A549 (cell line): ENCODE measurements around the gene DLX5. TPM values are rescaled to one million over a fixed set of nuclear protein-coding genes. Genes with fewer than 3 reads are reported as not detected.

Source experiments
- ATAC-seq, 2 experiments: fragments of 200-7000 bp in 1 of 2; fragments of >200 bp in 1 of 2; cut with Nextera tagmentation in 1 of 2; cut with Tn5 transposase in 1 of 2; 3 replicates each; pipeline versions ENCODE4 v1.8.0 to v1.9.1; 2018 to 2020; ENCODE audit warnings: mild to moderate bottlenecking in 1 of 2, moderate library complexity in 1 of 2
- CTCF ChIA-PET: fragments of 300-600 bp; sonication (Branson Sonifier 250); formaldehyde crosslinking; extraction: SDS; loops from one replicate; lab custom pipeline; 2021; ENCODE audit warnings: antibody characterized with exemption, inconsistent platforms; lab: Yijun Ruan, JAX
- POLR2A ChIA-PET: fragments of 350-600 bp; formaldehyde crosslinking; extraction: SDS; loops from one replicate; lab custom pipeline; 2021; ENCODE audit warnings: antibody characterized with exemption, inconsistent platforms; lab: Yijun Ruan, JAX
- DNase-seq, 2 experiments: peaks; one replicate each; pipeline versions ENCODE4 v3.0.0 to v3.0.0-alpha.2; 2011 to 2016; ENCODE audit warnings: low read depth in 1 of 2, low spot score in 1 of 2
- FAIRE-seq: peaks from 2 replicates; lab custom pipeline; 2011; peaks lifted over from hg19 to GRCh38; lab: Jason Lieb, UNC
- H3K27ac ChIP-seq, 2 experiments: fragments of >200 bp; sonication (Bioruptor Twin); formaldehyde crosslinking; 3 replicates each; pipeline ENCODE4 v1.5.1; 2016 to 2017
- H3K4me1 ChIP-seq: fragments of >200 bp; sonication (Bioruptor Twin); formaldehyde crosslinking; 3 replicates; pipeline ENCODE4 v1.6.1; 2016
- H3K4me2 ChIP-seq: fragments of >200 bp; sonication (Bioruptor Twin); formaldehyde crosslinking; 3 replicates; pipeline ENCODE4 v1.6.1; 2016
- H3K4me3 ChIP-seq: fragments of >200 bp; sonication (Bioruptor Twin); formaldehyde crosslinking; 3 replicates; pipeline ENCODE4 v1.5.1; 2016
- H3K9me3 ChIP-seq: fragments of >200 bp; sonication (Bioruptor Twin); formaldehyde crosslinking; 3 replicates; pipeline ENCODE4 v1.6.1; 2016
- CBX8 ChIP-seq: fragments of 200-600 bp; sonication (generic); IDR thresholded peaks from 2 replicates; pipeline ENCODE4 v1.6.1; 2016
- CHD4 ChIP-seq: fragments of 200-600 bp; sonication (generic); IDR thresholded peaks from 2 replicates; pipeline ENCODE4 v1.6.1; 2016; ENCODE audit warnings: antibody characterized with exemption, mild to moderate bottlenecking, borderline replicate concordance
- CTCF ChIP-seq: fragments of >200 bp; sonication (Bioruptor Twin); formaldehyde crosslinking; IDR thresholded peaks from 3 replicates; pipeline ENCODE4 v1.5.1; 2016
- EHF ChIP-seq: fragments of 250-450 bp; sonication (Bioruptor Pico); IDR thresholded peaks from 2 replicates; pipeline ENCODE4 v1.5.0; 2020; ENCODE audit warnings: mild to moderate bottlenecking
- FOSL2 ChIP-seq, 2 experiments: fragments of 450-650 bp in 1 of 2; fragments of >200 bp in 1 of 2; sonication (Bioruptor Twin) in 1 of 2; formaldehyde crosslinking; IDR thresholded peaks; 2 replicates each; pipeline versions ENCODE4 v1.5.0 to v1.6.1; 2016 to 2020; ENCODE audit warnings: mild to moderate bottlenecking in 1 of 2, moderate library complexity in 1 of 2
- FOXS1 ChIP-seq: fragments of 250-450 bp; sonication (Bioruptor Pico); IDR thresholded peaks from 2 replicates; pipeline ENCODE4 v1.5.0; 2020; ENCODE audit warnings: mild to moderate bottlenecking, moderate library complexity
- HES2 ChIP-seq: fragments of >200 bp; sonication (Bioruptor Twin); formaldehyde crosslinking; IDR thresholded peaks from 2 replicates; pipeline ENCODE4 v1.6.1; 2016
- HOXB13 ChIP-seq: fragments of 250-450 bp; sonication (Bioruptor Pico); IDR thresholded peaks from 2 replicates; pipeline ENCODE4 v1.5.0; 2020; ENCODE audit warnings: low read depth, mild to moderate bottlenecking, moderate library complexity
- MAFK ChIP-seq: fragments of 450-650 bp; IDR thresholded peaks from 2 replicates; pipeline ENCODE4 v1.6.1; 2014; ENCODE audit not compliant: partially characterized antibody
- NFE2L2 ChIP-seq: fragments of 150-350 bp; conservative IDR thresholded peaks from 2 replicates; pipeline ENCODE4 v1.6.1; 2014; ENCODE audit warnings: low read length
- NPAS2 ChIP-seq: fragments of 250-450 bp; sonication (Bioruptor Pico); IDR thresholded peaks from 2 replicates; pipeline ENCODE4 v1.8.0; 2022; ENCODE audit warnings: mild to moderate bottlenecking, moderate library complexity, borderline replicate concordance
- NR3C1 ChIP-seq: fragments of >200 bp; sonication (Bioruptor Twin); formaldehyde crosslinking; IDR thresholded peaks from 3 replicates; pipeline ENCODE4 v1.6.1; 2017
- POLR2A ChIP-seq: IDR thresholded peaks from 2 replicates; pipeline ENCODE4 v1.6.1; 2012; ENCODE audit warnings: mild to moderate bottlenecking, low read length
- RAD21 ChIP-seq, 2 experiments: fragments of >200 bp in 1 of 2; sonication (Bioruptor Twin) in 1 of 2; formaldehyde crosslinking in 1 of 2; IDR thresholded peaks in 1 of 2; conservative IDR thresholded peaks in 1 of 2; 2 replicates in 1 of 2; 3 replicates in 1 of 2; pipeline ENCODE4 v1.6.1; 2012 to 2018; ENCODE audit warnings: inconsistent platforms in 1 of 2
- RCOR1 ChIP-seq: fragments of 150-350 bp; IDR thresholded peaks from 2 replicates; pipeline ENCODE4 v1.6.1; 2014; ENCODE audit warnings: antibody characterized with exemption, low read length, low read depth
- REST ChIP-seq: fragments of 200-600 bp; sonication (generic); IDR thresholded peaks from 2 replicates; pipeline ENCODE4 v1.6.1; 2016; ENCODE audit warnings: antibody characterized with exemption, mild to moderate bottlenecking, moderate library complexity
- RNF2 ChIP-seq: fragments of 200-600 bp; sonication (generic); IDR thresholded peaks from 2 replicates; pipeline ENCODE4 v1.6.1; 2016; ENCODE audit warnings: low read depth, mild to moderate bottlenecking, antibody characterized with exemption, moderate library complexity, borderline replicate concordance
- USF2 ChIP-seq: fragments of 450-650 bp; IDR thresholded peaks from 2 replicates; pipeline ENCODE4 v1.6.1; 2014; ENCODE audit warnings: antibody characterized with exemption
- ZFP36 ChIP-seq: fragments of 450-650 bp; IDR thresholded peaks from 2 replicates; pipeline ENCODE4 v1.6.1; 2014; ENCODE audit warnings: borderline replicate concordance; ENCODE audit not compliant: partially characterized antibody
- ZNF302 ChIP-seq: fragments of 250-450 bp; sonication (Bioruptor Pico); IDR thresholded peaks from 2 replicates; pipeline ENCODE4 v1.9.0; 2021; ENCODE audit warnings: inconsistent platforms, mild to moderate bottlenecking, moderate library complexity
- WGBS: methylation state at CpG from one replicate; pipeline ENCODE4 v1.1.6; 2017; ENCODE audit errors: missing lambda C conversion rate; 5-methylcytosine and 5-hydroxymethylcytosine counted together
- polyA plus RNA-seq, 4 experiments: library from polyadenylated mRNA; depleted of rRNA in 3 of 4; stranded (reverse); fragments of >200 nt; fragmentation: RNase III in 1 of 4; extraction: RNeasy Plus Mini Kit Qiagen cat#74134 plus additional on column Dnase treatment in 1 of 4; gene quantifications; 2 replicates in 3 of 4; 3 replicates in 1 of 4; pipeline ENCODE4 v1.2.3, GENCODE V29; 2011 to 2017
- TF ChIP-seq, protein P1 (sequence below): fragments of >200 bp; sonication (Bioruptor Twin); formaldehyde crosslinking; IDR thresholded peaks from 3 replicates; pipeline ENCODE4 v1.6.1; 2016

DLX5 gene
- polyA plus RNA-seq, 2 of the 4 experiments (the other 2 are of a cell fraction): not detected

GRCh38 chr7:96998333-96998732 lies 26.3 kb downstream of the DLX5 start:
- H3K9me3 ChIP-seq: no peaks in the 10 kb centered on the region
- POLR2A ChIA-PET: no interaction called here
- no peak overlapping the region for H3K27ac ChIP-seq
- no peak overlapping the region for H3K4me3 ChIP-seq
- CTCF ChIA-PET: interaction anchor here (1.2 to 1.6 kb wide), 2 partner anchors 9 to 29 kb away, joined by 4 read pairs; no protein-coding TSS in a partner anchor
- no peak overlapping the region for H3K4me2 ChIP-seq
- FAIRE-seq (no peak), DNase-seq (no peak), ATAC-seq (no peak)
- no peak for TF ChIP-seq ZNF302 (CRISPR knock-in tag)
- TF ChIP-seq USF2: no peak
- no peak for TF ChIP-seq RNF2
- no peak for TF ChIP-seq CHD4
- TF ChIP-seq HOXB13 (CRISPR knock-in tag): no peak
- TF ChIP-seq RCOR1: no peak
- no peak for TF ChIP-seq FOSL2 (IDR thresholded peaks at IDR 0.05)
- no peak for TF ChIP-seq FOSL2 (CRISPR knock-in tag; IDR thresholded peaks at IDR 0.05)
- no peak for TF ChIP-seq HES2
- no peak for TF ChIP-seq NR3C1
- TF ChIP-seq EHF (CRISPR knock-in tag): no peak
- H3K4me1 ChIP-seq: no peaks in the 10 kb centered on the region
- WGBS: 36% methylated on average over 11 of the region's 11 CpGs

DNA sequence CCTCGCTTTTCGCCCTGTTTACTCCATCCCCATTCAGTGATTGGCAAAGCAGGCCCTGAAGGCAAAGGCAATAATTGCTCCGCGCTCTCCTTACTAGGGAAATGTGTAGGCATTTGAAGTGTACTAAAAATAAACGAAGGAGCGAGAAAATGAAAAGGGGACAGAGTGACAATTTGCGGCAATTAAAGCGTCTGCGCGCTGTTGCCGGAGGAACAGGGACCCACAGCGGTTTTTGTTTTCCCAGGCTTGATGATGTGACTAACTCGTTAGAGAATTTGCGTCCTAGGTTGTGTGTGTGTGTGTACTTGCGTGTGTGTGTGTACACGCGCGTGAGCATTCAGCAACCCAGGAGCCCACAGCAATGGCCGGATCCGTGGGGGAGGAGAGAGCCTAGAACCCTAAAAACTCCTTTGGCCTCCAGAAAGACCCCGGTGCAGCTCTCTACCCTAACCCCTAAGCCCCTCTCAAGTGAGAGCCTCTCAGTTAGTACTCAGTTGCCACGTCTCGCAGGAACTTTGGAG lies 27.1 kb downstream of the DLX5 start:
- CTCF ChIA-PET: interaction anchor here (1.6 kb wide), 1 partner anchor 30 kb away, joined by 4 read pairs; no protein-coding TSS in a partner anchor
- Histone ChIP-seq H3K9me3 (no peaks in the 10 kb centered on the region), H3K4me2 (no peak overlapping the region), H3K4me1 (no peaks in the 10 kb centered on the region), H3K27ac (no peak overlapping the region)
- 61% methylated on average over 23 of the region's 23 CpGs for WGBS
- POLR2A ChIA-PET: no interaction called here
- FAIRE-seq (no peak), ATAC-seq (no peak)
- TF ChIP-seq RAD21 (conservative IDR thresholded peaks at IDR 0.05 in 1 of 2, IDR thresholded peaks at IDR 0.05 in 1 of 2) (no peak), NPAS2 (CRISPR knock-in tag) (no peak), HES2 (no peak), MAFK (no peak), FOXS1 (CRISPR knock-in tag) (no peak), NFE2L2 (no peak), REST (no peak), USF2 (no peak), POLR2A (no peak), ZFP36 (no peak), EHF (CRISPR knock-in tag) (no peak), CTCF (no peak), CBX8 (no peak)
- TF ChIP-seq, protein P1, sequence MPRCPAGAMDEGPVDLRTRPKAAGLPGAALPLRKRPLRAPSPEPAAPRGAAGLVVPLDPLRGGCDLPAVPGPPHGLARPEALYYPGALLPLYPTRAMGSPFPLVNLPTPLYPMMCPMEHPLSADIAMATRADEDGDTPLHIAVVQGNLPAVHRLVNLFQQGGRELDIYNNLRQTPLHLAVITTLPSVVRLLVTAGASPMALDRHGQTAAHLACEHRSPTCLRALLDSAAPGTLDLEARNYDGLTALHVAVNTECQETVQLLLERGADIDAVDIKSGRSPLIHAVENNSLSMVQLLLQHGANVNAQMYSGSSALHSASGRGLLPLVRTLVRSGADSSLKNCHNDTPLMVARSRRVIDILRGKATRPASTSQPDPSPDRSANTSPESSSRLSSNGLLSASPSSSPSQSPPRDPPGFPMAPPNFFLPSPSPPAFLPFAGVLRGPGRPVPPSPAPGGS: no peak
- TF ChIP-seq, all 56 proteins: peak for 0
- no peak overlapping the region for H3K4me3 ChIP-seq
- DNase-seq: no peak
